ENCODE measurements around the gene MYB.
"Not testable (repeated sequence)": the region's sequence is repeated elsewhere in the genome, so short reads cannot be mapped to it uniquely, and the experiment has no call there.

The MYB gene

GRCh38 chr6:135225911-135226310, 44.8 kb downstream of the MYB start:
- no peak for DNase-seq

DNA sequence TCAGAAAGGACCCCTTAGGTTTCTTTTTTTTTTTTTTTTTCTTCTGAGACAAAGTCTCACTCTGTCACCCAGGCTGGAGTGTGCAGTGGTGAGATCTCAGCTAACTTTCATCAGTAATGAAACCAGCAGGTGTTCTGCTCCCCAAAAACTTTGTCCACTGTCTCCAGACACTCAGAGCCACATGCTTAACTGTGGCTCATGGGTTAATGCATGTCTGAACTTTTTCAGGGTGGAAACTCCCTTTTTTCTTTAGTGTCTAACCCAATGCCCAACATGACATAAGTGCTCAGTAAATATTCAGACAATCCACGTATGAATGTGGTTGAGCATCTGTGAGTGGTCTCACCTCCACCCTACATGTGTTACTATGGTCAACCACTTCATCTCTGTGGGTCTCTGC, 45.4 kb downstream of the MYB start:
- DNase-seq = no peak

DNA sequence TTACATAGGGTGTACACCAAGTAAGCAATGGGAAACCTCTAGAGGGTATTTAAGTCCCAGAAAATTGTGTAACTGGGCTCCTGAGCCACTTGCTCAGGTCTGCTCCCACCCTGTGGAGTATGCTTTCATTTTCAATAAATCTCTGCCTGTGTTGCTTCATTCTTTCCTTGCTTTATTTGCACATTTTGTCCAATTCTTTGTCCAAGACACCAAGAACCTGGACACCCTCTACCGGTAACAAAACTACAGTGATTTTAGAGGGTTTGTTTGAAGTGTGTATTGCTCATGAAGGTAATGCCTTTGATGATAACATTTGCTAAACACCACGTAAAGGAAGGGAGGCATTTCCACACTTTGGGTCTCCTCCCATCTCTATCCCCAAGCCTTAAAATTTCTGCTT, 46.2 kb downstream of the MYB start:
- DNase-seq = no peak

DNA sequence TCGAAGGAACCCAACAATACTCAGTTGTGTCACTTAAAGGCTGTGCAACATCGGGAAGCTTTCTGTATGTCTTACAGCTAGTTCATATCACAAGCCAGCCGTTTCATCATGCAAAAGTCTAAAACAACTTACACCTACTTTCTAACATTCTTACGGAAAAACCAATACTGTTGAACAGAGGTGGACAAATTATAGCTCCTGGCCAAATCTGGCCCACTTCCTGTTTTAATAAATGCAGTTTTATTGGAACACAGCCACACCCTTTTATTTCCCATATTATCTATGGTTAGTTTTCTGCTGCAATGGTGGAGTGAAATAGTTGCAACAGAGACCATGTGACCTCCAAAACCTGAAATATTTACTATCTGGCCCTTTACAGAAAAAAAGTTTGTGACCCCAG, 46.6 kb downstream of the MYB start:
- no peak for DNase-seq

- no peak for DNase-seq
Observed at GRCh38 chr6:135228486-135228885, 47.4 kb downstream of the MYB start.

DNA sequence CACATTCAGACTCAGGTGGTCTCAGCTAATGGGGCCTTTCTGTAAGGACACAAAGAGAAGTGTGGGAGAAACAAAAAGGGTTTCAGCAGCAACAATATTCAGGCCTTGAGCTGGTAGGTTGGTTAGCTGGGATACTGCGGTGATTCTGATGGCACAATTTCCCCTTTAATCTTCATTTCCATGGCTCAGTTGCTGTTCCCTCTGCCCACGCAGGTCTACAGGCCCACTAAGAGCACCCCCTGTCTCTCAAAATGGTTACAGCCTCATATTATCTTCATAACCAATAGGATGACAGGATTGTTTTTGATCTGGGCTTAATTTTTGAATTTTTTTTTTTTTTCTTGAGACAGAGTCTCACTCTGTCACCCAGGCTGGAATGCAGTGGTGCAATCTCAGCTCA, 48.9 kb downstream of the MYB start:
- no peak for DNase-seq

- no peak for DNase-seq
Observed at GRCh38 chr6:135230711-135231468, 49.8 kb downstream of the MYB start.

- DNase-seq = peak; percentile 18
Observed at GRCh38 chr6:135231469-135231844, 50.3 kb downstream of the MYB start.

GRCh38 chr6:135233686-135234491, 52.8 kb downstream of the MYB start:
- DNase-seq = peak; percentile 85

GRCh38 chr6:135234492-135234780, 53.3 kb downstream of the MYB start:
- DNase-seq = no peak

DNA sequence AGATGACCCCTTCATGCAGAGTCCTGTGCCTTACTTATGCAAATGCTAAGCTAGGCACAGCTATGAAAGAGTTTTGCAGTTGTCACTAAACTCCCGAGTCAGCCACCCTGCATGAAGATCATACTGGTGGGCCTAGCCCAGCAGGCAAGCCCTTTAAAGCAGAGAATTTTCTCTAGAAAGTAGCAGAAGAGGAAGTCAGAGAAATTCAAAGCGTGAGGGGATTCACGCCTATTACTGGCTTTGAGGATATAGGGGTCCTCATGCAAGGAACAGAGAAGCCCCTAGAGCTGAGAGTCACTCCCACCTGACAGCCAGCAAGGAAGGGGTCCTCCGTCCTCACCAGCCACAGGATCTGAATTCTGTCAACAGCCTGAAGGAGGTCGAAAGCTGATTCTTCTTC, 54.6 kb downstream of the MYB start:
- no peak for DNase-seq

DNA sequence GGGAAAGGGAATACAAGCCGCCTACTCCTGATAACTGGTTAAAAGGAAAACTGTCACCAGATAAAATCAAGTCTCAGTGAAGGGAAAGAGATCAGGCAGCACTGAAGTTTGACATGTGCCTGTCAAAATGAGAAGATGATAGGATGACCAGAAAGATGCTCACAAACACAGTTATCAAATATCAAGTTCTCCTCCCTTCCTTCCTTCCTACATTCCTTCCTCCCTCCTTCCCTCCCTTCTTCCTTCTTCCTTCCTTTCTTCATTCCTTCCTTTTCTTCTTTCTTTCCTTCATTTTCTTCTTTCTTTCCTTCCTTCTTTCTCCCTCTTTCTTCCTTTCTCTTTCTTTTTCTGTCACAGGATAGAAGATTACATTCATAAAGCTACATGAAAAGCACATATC, 55.2 kb downstream of the MYB start:
- no peak for DNase-seq

GRCh38 chr6:135236732-135237131, 55.6 kb downstream of the MYB start:
- DNase-seq = no peak

- no peak for DNase-seq
Observed at GRCh38 chr6:135240711-135241110, 59.6 kb downstream of the MYB start.

- no peak for DNase-seq
Observed at GRCh38 chr6:135243871-135244796, 63.0 kb downstream of the MYB start.

GRCh38 chr6:135244805-135245204, 63.7 kb downstream of the MYB start:
- DNase-seq = no peak

DNA sequence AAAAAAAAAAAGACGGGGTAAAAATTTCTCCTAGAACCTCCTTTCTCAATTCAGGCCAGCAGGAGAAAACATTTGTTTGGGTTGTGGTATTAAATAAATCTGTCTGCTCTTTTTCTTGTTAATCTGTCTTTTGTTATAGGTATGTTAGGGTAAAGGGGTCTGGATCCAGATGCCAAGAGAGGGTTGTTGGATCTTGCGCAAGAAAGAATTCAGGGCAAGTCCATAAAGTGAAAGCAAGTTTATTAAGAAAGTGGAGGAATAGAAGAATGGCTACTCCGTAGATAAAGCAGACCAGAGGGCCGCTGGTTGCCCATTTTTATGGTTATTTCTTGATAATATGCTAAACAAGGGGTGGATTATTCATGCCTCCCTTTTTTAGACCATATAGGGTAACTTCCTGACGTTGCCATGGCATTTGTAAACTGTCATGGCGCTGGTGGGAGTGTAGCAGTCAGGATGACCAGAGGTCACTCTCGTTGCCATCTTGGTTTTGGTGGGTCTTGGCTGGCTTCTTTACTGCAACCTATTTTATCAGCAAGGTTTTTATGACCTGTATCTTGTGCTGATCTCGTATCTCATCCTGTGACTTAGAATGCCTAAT, 65.4 kb downstream of the MYB start:
- DNase-seq = not testable (repeated sequence)

DNA sequence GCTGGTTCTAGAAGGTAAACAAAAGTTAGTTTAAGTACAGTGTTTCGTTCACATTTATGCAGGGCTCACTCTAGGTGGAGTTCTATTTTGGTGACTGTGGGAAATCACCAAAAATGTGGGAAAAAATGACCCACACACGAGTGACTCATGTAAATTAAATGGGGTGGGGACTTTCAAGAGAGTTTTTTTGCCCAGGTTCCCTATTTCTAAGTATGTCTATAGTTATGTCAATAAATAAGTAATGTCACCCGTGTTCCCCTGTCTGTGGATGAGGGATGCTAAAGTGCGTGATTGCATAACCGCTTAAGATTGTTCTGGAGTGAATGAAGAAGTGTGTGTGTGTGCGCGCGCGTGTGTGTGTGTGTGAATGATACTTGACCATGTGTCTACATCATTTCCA, 69.1 kb downstream of the MYB start:
- no peak for DNase-seq

DNA sequence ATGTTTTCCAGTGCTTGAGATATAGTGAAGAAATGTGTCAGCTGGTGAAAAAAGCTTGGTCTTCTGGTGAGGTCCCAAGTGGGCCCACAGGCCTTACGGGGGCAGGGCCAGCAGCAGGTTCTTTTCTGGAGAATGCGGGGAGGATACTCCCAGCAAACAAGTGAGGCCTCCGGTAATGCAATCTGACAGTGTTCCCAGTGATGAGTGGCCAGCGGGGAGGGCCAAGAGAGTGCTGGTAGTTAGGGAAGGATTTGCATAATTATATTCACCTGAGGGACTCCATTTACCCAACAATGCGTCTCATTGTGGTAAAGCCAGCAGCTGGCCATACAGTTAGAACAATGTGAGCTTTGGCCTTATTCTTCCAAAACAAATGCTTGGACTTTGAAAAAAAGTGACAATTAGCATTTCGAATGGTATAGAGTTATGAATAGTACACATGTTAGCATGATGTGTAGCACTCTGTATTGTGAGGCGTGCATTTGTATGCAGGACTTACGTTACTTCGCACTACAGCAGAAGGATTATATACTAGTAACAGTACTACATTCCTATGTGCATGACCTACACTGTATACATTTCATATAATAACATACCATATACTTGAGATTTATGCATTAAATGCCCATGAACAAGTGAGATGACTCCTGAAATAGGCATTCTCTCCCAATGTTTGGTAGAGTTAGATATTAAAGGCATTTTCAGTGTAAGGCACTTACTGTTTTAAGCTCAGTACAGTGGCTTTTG, 69.8 kb downstream of the MYB start:
- DNase-seq = no peak

DNA sequence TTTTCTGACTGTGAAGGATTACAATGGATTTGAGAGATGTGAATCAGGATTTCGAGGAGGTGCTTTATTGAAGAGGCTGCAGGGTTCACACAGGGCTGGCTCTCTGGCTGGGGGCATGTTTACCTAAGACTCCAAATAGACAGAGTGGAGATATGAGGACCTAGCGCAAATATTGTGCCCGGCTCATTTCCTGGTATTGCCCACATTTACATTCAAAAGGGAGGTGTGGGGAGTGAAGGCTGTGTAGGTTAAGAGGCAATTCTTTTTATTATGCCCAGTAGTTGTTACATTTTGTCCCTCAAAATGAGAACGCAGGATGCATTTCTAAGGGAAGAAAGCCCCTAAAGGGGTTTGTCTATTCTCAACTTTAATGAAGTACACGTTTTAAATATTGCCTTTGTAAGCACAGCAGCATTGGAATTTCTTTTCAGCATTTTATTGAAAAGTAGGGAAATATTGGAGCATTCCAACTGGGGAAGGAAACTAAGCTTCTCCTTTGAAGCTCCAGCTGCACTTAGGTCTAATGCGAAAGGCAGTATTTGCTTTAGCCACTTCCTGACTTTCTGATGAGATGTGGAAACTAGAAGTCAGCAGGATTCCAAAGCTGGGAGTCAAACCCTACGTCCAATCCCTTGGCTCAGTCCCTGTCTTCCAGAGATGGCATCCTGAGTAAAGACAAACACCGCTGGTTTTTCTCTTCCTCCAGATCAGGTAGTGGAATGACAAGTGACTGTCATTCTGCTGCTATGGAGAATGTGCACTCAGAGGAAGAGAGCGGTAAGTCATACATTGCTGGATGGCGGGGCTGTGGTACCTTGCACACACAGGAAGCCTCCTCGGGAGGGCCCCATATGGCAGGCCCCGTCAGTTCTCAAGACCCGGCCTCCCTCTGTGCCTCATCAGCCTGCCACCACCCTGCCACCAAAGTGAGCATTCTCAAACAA, 70.7 kb downstream of the MYB start:
- DNase-seq = peak; percentile 48

GRCh38 chr6:135254471-135254870, 73.4 kb downstream of the MYB start:
- DNase-seq = no peak
